HG02943 (cell line): ENCODE measurements around the gene RC3H1.
"Not testable (repeated sequence)": the region's sequence is repeated elsewhere in the genome, so short reads cannot be mapped to it uniquely, and the experiment has no call there.

Experiments
- ATAC-seq: cut with Tn5 transposase; IDR thresholded peaks from one replicate; pipeline ENCODE4 v1.9.1; 2021; ENCODE audit warnings: mild to moderate bottlenecking, low read depth, moderate library complexity; ENCODE audit not compliant: unreplicated experiment

The RC3H1 gene, protein sequence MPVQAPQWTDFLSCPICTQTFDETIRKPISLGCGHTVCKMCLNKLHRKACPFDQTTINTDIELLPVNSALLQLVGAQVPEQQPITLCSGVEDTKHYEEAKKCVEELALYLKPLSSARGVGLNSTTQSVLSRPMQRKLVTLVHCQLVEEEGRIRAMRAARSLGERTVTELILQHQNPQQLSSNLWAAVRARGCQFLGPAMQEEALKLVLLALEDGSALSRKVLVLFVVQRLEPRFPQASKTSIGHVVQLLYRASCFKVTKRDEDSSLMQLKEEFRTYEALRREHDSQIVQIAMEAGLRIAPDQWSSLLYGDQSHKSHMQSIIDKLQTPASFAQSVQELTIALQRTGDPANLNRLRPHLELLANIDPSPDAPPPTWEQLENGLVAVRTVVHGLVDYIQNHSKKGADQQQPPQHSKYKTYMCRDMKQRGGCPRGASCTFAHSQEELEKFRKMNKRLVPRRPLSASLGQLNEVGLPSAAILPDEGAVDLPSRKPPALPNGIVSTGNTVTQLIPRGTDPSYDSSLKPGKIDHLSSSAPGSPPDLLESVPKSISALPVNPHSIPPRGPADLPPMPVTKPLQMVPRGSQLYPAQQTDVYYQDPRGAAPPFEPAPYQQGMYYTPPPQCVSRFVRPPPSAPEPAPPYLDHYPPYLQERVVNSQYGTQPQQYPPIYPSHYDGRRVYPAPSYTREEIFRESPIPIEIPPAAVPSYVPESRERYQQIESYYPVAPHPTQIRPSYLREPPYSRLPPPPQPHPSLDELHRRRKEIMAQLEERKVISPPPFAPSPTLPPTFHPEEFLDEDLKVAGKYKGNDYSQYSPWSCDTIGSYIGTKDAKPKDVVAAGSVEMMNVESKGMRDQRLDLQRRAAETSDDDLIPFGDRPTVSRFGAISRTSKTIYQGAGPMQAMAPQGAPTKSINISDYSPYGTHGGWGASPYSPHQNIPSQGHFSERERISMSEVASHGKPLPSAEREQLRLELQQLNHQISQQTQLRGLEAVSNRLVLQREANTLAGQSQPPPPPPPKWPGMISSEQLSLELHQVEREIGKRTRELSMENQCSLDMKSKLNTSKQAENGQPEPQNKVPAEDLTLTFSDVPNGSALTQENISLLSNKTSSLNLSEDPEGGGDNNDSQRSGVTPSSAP

GRCh38 chr1:174022080-174022975 lies at the start of gene RC3H1:
TSS of gene RC3H1 (minus strand) at chr1:174022357. CDS start at chr1:173992985, 29,372 bp downstream.
- peak; percentile 91 for ATAC-seq

DNA sequence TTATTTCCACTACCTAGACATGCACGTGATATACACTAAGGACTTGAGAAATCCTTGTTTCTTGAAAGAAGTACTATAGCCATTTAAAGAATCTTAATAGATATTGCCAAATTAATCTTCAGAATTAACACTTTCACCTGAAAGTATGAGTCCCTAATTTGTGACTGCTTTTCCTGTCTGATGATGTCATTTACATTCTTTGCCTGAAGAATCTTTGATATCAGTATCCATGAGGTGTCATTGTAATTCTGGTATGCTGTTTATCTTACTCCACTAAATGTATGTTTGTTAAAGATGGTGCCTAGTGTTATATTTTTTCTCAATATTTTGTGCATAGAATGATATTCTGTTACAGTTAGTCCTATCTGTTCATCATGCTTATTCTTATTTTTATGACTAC lies 48.5 kb upstream of the RC3H1 start:
- ATAC-seq: no peak

- ATAC-seq: no peak
Measured at GRCh38 chr1:174068000-174068399, 45.8 kb upstream of the RC3H1 start.

DNA sequence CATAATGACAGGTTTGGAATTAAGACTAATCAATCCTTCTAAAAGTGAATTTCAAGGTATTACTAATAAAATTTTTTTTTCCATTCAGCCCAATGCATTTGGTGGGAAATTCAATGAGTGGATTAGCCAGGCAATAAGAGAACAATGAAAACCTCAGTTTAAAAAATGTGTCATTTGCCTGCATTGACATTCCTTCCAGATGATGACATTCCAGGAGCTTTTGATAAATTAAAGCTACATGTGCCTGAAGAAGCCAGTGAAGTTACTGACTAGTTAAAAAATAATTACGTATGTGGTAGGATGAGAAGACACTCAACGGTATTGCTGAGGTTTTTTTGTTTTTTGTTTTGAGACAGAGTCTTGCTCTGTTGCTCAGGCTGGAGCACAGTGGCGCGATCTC lies 37.9 kb upstream of the RC3H1 start:
- ATAC-seq: no peak

GRCh38 chr1:174058624-174059023 lies 36.5 kb upstream of the RC3H1 start:
- ATAC-seq: no peak

DNA sequence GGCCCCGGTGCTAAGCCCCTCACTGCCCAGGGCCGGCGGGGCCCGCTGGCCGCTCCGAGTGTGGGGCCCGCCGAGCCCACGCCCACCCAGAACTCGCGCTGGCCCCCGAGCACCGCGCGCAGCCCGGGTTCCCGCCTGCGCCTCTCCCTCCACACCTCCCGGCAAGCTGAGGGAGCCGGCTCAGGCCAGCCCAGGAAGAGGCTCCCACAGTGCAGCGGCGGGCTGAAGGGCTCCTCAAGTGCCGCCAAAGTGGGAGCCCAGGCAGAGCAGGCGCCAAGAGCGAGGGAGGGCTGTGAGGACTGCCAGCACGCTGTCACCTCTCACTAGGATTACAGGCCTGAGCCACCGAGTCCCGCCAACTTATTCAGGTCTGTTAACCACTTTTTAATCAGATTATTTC lies 34.5 kb upstream of the RC3H1 start:
- not testable (repeated sequence) for ATAC-seq

DNA sequence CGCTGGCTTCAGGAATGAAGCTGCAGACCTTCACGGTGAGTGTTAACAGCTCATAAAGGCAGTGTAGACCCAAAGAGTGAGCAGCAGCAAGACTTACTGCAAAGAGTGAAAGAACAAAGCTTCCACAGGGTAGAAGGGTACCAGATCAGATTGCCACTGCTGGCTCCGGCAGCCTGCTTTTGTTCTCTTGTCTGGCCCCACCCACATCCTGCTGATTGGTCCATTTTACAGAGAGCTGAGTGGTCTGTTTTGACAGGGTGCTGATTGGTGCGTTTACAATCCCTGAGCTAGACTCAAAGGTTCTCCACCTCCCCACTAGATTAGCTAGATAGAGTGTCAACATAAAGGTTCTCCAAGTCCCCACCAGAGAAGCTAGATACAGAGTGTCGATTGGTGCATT lies 33.6 kb upstream of the RC3H1 start:
- not testable (repeated sequence) for ATAC-seq

GRCh38 chr1:174053826-174054225 lies 31.7 kb upstream of the RC3H1 start:
- ATAC-seq: no peak

DNA sequence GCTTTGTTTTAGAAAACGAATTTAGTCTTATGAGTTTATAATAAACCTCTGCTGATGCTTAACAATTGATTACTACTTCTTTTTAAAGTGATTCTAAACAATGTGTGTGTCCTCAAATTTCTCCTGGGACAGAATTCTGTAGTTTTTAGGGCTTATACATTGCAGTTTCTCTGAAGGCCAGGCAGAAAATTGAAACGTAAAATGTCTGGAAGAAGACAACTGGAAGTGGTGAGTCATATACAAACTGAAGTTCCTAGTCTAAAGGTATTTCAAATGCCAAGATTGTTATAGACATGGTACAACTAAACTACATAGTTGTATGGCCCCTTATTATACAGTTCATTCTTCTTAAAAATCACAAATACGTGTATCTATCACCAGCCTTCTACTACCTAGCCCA lies 30.5 kb upstream of the RC3H1 start:
- no peak for ATAC-seq

- ATAC-seq: no peak
Measured at GRCh38 chr1:174051956-174052355, 29.8 kb upstream of the RC3H1 start.

GRCh38 chr1:174049514-174049913 lies 27.4 kb upstream of the RC3H1 start:
- no peak for ATAC-seq

DNA sequence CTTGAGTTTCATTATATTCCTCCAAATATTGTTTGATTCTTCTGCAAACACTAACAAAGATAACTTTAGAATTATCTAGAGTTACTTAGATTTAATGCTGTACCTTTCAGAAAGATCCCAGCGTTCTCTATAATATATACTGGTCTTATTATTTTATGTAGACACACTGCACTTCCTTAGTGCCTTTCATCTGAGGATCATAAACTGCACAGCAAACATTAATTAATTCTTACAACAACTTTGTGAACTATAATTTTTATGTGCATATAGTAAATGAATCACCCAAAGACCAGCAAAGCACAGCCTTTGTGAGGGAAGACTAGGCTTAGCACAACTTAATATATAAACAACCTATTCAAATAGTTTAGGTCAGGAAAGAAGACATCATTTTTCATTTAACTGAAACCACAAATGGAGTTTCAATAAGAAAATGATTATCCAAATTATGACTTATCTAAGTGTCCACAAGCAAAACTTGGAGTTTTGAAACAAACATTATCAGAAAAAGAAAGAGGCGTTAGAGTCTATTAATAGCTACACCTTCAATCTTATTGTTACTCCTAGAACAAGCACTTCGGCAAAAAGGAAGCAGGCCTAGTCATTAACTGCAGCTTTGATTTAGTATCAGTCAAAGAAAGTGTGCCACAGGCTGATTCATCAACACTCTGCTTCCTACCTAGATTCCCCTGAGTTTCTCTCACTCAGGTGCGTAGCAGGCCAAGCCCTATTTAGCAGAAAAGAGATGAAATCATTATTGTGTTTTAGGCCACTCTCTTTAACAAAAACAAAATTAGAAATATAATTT lies 22.5 kb upstream of the RC3H1 start:
- ATAC-seq: no peak

GRCh38 chr1:174042509-174042908 lies 20.4 kb upstream of the RC3H1 start:
- ATAC-seq: not testable (repeated sequence)

DNA sequence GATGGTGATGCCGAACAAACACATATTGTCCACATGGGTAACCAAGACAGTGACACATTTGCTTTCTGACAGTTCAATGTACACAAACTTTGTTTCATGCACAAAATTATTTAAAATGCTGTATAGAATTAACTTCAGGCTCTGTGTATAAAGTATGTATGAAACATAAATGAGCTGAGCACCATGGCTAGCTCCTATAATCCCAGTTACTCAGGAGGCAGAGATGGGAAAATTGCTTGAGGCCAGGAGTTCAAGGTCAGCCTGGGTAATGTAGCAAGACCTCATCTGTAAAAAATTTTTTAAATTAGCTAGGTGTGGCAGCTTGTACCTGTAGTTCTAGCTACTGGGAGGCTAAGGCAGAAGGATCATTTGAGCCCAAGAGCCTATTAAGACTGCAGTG lies 19.2 kb upstream of the RC3H1 start:
- no peak for ATAC-seq

DNA sequence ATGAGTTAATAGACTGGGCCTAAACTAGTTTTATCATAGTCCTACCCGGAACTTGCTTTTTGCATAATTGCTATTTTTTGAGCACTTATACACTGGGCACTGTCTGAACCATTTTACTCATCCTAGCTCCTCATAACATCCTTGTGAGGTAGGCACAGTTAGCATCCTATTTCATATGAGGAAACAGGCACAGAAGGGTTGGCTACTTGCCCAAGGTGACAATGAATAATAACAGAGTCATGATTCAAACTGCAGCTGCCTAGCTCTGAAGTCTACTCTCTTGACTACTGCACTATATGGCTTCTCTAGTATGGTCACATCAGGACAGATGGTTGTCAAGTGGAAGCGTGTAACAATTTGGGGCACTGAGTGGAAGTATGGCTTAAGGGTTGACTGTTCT lies 18.2 kb upstream of the RC3H1 start:
- no peak for ATAC-seq

DNA sequence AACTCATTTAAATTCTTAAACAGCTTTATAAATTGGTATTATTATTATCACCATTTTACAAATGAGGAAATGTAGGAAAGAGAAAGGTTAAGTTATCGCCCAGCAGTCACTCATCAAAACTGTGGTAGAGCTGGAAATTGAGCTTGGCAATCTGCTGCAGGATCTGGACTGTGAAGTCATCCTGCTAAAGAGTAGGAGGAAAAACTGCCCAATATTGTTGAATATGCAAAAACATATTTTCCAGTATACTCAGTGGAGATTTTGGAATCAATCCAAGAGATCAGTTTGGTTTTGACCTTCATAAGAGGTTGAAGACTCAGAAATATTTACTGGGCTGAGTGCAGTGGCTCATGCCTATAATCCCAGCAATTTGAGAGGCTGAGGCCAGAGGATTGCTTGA lies 16.9 kb upstream of the RC3H1 start:
- ATAC-seq: no peak

GRCh38 chr1:174036798-174037197 lies 14.6 kb upstream of the RC3H1 start:
- no peak for ATAC-seq

- no peak for ATAC-seq
Measured at GRCh38 chr1:174036204-174036603, 14.0 kb upstream of the RC3H1 start.

- no peak for ATAC-seq
Measured at GRCh38 chr1:174032671-174033222, 10.6 kb upstream of the RC3H1 start.
